Effector CD8-positive, alpha-beta T cell (primary cell): ENCODE data around the gene RPTOR.
"Not testable (repeated sequence)": the region's sequence is repeated elsewhere in the genome, so short reads cannot be mapped to it uniquely, and the experiment has no call there.

Experiments used
- DNase-seq: peaks from one replicate; lab custom pipeline; 2025; lab: John Stamatoyannopoulos, UW

Gene RPTOR

DNA sequence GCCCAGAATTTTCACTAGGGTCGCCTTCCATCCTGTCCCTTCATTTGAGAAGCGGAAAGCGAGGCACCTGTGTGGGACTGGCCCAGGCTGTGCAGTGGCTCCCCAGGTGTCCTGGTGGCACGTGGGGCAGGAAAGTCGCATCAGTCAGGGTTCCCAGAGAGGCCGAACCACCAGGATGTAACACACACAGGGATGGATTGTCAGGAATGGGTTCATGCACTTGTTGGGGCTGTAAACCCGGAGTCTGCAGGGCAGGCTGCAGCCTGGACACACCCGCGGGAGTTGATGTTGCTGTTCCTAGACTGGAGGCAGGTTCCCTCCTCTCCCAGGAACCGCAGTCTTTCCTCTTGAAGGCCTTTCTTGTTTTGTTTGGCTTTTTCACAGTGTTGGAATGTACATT lies 30.7 kb upstream of the RPTOR start:
- DNase-seq, result no peak

DNA sequence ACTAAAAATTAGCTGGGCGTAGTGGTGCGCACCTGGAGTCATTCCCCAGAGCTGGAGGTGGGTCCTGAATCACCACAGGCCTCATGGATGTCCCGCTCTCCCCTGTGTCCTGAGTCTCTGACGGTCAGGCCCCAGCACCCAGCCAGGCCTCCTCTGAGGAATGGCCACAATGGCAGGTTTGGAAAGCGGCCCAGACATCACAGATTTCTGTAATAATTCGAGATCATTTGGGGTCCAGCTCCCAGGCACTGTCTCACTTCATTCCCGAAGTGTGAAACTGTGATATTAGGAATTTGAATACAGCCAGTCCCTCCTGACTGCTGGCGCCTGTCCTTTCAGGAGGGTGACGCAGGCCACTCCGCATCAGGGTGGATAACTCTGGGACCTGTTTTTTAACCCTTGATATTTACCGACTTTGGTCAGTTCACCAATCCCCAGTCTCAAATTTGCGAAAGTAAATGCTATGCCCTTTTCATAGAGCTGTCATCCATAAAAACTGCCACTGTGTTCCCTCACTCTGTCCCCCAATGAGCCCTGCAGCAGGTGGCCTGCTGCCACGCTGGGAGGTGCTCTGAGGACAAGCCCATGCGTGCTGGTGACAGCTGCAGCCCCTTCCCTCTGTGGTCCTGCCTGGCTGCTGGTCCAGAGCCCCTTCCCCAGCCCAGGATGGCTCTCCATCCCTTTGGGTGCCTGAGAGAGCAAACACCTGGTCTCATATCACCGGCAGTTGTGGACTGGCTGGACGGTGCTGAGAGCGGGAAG lies 28.3 kb upstream of the RPTOR start:
- no peak for DNase-seq

DNA sequence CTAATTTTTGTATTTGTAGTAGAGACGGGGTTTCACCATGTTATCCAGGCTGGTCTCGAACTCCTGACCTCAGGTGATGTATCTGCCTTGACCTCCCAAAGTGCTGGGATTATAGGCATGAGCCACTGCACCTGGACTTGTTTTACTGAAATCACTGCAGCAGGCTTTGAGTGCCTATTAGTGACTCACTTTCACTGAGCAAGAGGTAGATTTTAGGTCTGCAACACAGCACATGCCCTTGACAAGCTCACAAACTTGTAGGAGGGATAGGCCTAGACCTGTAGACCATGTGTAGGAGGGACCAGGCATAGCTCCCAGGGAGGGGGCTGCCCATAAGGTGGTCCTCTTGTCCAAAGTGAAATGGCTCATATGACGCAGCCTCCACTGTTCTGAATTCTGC lies 27.0 kb upstream of the RPTOR start:
- DNase-seq, result no peak

DNA sequence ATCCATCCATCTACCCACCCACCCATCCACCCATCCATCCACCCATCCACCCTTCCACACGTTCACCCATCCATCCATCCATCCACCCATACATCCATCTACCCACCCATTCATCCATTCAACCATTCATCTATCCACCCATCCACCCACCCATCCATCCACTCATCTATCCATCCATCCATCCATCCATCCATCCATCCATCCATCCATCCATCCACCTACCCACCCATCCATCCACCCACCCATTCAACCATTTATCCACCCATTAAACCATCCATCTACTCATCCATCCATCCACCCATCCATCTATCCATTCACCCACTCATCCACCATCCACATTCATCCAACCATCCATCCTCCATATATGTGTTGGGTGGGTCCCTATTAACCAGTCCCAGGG lies 26.2 kb upstream of the RPTOR start:
- DNase-seq, result no peak

DNA sequence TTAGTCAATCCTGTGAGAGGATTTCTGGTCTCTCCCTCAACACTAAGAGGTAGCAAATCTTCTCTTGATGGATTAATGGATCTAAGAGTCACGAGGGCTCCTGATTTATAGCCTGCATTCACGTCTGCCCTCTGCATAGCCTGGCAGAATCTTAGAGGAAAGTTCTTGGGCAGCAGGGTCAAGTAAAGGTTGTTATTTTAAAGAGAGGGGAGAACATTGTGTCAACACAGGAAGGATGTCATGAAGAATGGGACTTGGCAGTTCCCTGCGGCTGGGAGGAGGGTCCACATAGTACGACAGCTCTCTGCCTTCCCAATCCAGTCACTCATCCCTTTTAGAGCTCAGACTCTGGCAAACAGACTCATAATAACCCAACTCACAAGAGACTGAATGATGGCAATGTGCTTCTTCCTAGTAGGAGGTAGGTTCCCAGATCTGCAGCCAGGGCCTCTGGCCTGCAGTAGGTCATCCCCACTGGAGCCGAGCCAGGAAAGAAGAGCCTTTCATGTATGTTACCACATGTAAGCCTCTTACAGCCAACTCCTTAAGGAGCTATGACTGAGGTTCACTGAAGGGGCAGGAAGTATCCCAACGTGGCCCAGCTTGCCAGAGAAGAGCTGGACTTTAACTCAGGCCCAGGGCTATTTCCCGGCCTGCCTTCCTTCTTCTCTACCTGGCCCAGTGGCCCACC lies 25.4 kb upstream of the RPTOR start:
- DNase-seq, result no peak

DNA sequence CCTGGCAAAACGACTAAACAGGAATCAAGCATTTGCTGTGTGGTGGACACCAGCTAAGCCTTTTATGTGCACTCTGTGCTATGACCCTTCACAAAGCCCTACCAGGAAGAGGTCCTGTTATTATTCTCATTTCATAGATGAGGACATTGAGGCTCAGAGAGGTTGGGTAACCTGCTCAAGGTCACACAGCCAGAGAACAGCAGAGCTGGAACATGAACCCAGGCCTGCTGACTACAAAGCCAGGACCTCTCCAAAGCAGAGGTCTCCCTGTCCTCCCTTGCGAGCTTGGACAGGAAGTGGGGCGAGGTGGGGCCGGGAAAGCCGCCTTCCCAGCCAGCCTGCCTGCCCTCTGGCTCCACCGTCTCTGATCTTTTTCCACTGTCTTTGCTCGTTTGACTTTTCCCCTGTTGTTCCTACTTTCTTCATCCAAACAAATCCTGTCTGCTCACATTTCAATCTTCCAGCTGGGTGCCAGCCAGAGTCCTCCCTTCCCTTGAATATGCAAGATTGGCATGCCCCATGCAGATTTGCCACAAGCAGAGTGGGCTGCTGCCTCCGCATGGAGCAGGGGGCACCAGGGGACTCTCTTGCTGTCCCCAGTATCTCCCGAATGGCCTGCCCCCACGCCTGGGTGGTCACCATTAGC lies 23.7 kb upstream of the RPTOR start:
- DNase-seq, result no peak

DNA sequence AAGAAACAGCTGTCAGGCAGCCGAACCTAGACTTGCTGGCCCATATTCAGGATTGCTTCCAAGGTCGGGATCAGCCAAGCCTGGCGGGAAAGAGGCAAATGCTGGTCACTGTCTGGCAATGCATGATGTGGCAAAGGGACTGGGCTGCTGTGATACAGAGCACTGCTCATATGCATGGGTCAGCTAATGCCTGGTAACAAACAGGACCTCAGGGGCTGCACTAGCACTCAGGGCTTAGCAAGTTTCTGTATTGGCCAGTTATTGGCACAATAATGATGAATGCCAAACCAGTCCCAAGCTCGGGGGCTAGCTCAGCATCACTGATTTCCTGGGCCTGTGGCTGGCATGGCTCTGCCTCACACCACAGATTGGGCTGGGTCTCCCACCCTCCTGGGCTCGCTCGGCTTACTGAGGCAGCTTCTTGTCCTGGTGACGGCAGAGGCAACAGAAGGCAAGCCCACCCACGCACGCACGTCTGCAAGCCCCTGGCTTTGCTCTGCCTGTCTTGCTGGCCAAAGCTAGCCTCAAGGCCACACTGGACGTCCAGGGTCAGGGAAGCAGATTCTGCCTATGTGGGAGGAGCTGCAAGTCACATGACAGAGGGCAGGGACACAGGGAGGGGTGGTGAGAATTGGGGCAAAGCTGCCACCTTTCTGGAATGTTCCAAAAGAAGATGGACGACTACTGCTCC lies 21.4 kb upstream of the RPTOR start:
- DNase-seq, result no peak

DNA sequence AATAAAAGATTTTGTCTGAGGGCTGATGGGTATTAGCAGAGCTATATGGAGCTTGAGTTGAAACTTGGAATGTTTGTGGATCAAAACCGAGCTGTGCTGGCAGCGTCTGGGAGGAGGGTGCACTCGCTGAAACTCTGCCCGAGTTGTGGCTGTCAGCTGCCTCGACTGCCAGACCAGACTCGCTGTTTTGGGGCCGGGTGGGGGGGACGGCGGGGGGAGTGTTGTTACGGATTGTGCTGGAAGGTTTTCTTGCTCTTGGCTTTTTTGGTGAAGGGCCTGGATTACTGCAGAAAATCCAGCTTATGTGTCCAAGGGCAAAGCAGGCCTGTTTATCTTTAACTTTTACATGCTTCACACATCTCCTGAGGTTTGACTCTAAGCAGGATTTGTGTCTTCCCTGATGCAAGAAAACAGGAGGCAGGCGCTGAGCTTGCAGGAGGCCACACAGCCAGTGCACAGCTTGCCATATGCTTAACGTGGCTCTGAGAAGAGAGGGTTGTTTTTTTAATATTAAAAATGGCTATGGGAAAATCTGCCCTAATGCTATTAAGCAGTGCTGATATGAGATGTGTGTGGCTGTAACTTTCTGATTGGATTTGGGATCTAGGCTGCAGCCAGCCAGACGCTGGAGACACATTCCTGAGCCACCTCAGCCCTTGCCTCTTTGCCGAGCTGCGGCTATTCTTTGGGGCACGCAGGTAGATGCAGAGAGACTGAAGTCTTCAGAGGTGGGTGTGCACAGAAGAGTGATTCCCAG lies 20.5 kb upstream of the RPTOR start:
- no peak for DNase-seq

DNA sequence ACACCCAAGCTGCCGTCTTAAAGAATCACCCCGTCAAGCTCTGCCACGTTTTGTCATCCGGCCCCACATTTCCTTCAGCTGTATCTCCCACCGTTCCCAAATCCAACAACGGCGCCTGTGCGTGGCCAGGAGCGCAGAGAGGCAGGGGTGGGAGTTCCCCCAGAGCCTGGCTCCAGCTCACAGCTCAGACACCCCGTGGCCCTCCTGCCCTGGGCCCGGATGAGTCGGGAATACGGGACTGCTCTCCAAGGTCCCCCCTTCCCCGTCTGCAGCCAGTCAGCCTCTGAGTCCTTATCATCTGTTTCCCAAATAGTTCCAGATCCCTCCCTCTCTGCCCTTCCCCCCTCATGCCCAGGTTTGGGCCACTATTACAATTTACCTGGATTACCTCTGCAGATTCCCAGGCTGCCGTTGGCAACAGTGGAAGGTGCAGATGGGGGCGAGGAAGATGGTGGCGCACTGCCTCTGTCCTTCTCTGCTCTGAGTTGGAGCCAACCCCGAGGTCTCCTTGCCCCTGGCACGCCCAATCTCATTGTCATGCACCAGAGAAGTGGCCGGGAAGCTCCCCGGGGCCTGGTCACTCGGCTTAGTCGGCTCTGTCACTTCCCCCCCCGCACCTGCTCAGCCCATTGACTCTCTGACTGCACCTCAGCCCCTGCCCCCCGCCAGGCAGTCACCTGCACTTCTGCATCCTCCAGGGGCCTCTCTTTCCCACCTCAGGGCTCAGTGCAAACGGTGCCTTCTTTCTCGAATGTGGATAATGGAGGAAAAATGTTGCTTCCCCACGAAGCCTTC lies 18.3 kb upstream of the RPTOR start:
- no peak for DNase-seq

DNA sequence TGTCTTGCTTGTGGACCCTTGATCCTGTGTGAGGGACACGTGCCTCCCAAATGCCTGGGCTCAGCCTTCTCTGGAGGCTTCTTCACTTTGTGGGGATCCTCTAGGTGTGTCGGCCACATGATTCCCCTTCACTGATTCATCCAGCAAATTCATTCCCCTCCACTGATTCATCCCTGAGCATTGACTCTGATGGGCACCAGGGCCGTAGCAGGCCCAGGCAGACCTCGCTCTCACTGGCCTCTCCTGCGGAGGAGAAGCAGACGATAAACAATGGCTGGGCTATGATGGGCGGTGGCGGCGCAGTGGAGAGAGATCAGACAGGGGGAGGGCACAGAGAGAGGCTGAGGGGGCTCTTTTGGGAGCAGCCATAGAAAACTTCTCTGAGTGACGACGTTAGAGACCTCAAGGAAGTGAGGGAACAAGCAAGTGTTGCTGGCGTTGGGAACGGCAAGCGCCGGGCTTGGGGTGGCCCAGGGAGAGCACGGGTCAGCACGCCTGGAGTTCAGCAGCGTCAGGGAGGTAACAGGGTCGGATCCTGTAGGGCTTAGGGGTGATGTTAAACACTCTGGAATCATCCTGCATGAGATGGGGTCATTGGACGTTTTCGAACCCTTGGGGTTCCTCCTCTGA lies 17.5 kb upstream of the RPTOR start:
- no peak for DNase-seq

DNA sequence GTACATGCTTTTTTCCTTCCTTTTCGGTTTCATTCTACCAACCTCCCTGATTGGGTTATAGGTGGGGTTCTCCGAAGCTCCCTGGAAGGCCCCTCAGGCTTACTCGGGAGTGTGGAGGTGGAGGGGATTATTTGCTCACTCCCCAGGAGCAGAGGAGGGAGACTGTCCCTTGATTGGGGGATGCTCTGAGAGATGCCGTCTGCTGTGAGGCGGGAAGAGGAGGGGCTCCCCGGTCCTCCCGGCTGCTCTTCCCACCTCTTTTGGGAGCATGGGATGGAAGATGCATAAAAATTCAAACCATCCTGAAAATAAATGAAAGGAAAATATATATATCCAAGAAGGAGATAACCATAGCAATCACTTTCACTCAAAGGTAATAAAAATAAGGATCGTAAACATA lies 16.1 kb upstream of the RPTOR start:
- DNase-seq, result no peak

DNA sequence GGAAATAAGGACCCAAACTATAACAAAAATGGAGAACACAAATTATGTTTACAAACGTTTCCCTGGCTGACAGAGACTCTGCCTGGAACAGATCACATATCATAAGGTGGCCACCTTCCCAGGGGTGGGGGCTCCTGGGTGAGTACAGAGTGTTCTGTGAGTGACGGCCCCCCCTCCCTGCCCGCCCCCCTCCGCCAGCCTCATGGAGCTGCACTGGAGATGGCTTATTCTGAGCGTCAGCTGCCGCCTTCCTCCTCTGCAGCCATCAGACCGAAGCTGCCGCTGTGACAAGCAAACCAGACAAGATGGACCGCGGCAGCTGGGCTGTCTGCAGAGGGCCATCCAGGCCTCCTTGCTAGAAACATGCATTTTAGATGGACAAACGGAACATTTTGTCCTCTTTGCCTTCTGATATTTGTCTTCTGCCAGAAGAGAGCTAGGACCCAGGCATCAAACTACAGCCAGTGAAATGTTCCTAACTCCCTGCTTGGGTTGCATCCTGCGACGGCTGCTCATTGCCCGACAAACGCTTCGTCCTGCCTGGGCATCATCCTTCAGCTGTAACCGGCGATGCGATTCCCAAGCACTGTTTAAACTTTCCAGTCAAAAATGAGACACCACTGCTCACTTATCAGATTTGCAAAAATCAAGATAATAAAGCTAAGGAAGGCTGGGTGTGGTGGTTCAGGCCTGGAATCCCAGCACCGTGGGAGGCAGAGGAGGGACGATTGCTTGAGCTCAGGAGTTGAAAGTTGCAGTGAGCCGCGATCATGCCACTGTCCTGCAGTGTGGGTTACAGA lies 15.3 kb upstream of the RPTOR start:
- DNase-seq, result no peak

DNA sequence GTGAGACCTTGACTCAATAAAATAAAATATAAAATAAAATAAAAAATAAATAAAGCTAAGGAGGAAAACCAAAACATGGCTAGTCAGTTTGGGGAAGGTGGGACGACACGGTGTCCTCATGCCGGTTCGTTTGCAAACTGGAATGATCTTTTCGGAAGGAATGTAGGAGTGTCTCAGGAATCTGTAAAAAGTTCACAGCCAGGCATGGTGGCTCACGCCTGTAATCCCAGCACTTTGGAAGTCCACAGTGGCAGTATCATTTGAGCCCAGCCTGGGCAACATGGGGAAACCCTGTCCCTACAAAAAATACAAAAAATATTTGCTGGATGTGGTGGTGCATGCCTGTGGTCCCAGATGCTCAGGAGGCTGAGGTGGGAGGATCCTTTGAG lies 14.7 kb upstream of the RPTOR start:
- no peak for DNase-seq

DNA sequence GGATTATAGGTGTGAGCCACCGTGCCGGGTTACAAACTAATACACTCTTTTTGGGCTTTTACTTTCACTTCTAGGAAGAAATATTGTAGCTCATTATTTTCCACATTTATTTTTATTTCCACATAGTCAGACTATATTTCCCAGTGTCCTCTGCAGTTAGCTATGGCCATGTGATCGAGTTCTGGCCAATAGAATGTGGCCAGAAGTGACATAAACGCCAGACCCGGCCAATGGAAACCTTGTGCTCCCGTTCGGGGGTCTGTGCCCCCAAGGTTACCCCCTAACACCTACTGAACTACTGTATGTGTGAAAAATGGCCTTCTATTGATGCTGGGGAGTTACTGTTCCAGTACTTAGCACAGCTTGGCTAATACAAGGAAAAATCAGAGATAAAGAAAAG lies 13.2 kb upstream of the RPTOR start:
- DNase-seq, result no peak

DNA sequence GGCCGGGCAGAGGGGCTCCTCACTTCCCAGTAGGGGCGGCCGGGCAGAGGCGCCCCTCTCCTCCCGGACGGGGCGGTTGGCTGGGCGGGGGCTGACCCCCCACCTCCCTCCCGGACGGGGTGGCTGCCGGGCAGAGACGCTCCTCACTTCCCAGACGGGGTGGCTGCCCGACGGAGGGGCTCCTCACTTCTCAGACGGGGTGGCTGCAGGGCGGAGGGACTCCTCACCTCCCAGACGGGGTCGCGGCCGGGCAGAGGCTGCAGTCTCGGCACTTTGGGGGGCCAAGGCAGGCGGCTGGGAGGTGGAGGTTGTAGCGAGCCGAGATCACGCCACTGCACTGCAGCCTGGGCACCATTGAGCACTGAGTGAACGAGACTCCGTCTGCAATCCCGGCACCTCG lies 7.3 kb upstream of the RPTOR start:
- not testable (repeated sequence) for DNase-seq

DNA sequence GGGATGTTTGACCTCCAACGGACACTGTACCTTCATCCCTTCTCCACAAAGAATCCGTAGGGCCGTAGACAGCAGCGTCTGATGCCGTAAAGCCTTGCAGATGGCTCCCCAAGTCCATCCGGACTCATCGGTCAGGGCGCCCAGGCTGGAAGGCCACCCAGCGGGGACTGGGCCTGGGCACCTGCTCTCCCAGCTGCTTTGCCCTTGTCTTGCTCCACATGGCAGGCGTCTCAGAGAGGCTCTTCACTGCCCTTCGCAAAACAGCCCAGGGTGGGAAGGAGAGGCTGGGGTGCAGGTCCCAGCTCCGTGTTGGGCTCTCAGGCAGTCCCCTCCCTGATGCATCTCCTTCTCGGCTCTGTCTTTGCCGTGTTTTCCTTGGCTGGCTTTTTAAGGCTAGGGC lies 6.2 kb upstream of the RPTOR start:
- no peak for DNase-seq

DNA sequence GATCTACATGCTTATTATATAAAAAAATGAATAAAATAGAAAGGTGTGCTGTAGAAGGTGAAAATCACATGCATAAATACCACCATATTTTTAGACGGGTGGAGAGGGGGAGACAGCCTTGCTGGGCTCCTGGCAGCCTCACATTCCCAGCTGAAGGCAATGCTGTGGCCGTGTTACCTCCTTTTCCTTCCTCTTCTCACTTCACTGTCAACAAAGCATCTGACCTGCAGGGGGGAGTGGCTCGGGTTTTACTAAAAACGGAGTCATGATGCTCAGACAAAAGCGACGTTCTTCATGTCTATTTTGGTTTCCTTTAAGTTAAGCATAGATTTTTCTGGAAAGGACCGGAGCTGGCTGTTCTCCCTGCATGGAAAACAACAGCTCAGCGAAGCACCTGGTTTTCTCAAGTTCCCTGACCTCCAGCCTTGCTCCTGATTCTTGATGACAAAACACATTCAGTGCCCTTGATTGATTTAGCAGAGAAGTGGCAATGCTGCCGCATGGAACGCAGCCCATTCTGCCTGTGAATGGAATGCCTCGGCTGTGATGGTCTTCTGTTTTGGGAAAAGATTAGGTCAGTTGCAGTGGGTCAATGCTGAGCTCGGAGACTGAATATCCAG lies 5.5 kb upstream of the RPTOR start:
- DNase-seq, result no peak

DNA sequence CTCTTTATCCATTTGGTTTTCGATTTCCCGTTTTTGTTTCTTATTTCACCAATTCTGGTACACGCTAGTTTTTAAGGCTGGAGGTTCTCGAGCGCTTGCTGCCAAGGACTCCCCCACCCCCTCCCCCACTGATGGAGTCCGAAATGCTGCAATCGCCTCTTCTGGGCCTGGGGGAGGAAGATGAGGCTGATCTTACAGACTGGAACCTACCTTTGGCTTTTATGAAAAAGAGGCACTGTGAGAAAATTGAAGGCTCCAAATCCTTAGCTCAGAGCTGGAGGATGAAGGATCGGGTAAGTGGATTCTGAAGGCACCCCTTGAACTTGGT lies 825 bp downstream of the RPTOR start:
- no peak for DNase-seq

DNA sequence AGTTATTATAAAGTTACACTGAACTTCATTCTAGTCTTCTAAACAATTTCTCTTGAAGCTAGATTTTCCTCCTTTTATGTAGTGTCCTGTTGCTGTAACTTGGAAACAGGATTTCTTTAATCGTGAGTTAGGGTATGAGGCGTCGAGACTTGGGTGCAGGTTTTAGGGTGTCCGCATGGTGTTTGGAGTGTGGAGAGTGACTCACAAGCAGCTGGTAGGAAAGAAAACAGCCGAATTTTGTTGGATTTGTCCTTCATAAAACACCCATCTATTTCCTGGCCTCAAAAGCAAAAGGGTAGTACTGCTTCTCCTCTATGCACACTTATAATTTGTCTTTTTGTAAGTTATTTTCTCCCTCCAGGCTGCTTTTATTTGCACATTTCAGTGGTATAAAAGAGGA lies 1.6 kb downstream of the RPTOR start:
- DNase-seq, result no peak

DNA sequence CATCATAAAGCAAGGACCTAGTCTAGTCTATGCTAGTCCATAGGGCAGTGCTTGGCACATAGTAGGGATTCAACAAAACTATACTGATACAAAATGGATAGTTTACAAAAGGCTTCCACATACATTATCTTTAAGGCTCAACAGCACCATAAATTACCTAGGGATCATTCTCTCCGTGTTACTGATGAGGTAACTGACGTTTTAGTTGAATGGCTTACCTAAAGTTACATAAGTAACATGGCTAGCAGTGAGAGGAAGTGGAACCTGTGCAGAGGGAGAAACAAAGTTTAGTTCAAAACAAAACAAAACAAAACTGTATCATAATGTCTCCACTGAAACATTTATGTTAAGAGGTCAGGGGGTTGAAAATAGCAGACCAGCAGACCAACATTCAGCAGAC lies 7.9 kb downstream of the RPTOR start:
- DNase-seq, result no peak
